Measurements from ENCODE around the gene ARHGEF10L.

ARHGEF10L gene

GRCh38 chr1:17684810-17685209 is 145.3 kb downstream of the ARHGEF10L start:
- no peak for DNase-seq

GRCh38 chr1:17686258-17686657 is 146.8 kb downstream of the ARHGEF10L start:
- DNase-seq = no peak

GRCh38 chr1:17687145-17687544 is 147.6 kb downstream of the ARHGEF10L start:
- DNase-seq = no peak

- DNase-seq = no peak
Observed at GRCh38 chr1:17688217-17688810, 148.8 kb downstream of the ARHGEF10L start.

GRCh38 chr1:17689011-17689410 is 149.5 kb downstream of the ARHGEF10L start:
- no peak for DNase-seq

GRCh38 chr1:17690906-17691634 is 151.6 kb downstream of the ARHGEF10L start:
- DNase-seq = no peak

GRCh38 chr1:17692645-17693044 is 153.1 kb downstream of the ARHGEF10L start:
- DNase-seq = no peak

GRCh38 chr1:17696417-17697301 is 157.2 kb downstream of the ARHGEF10L start:
- no peak for DNase-seq

DNA sequence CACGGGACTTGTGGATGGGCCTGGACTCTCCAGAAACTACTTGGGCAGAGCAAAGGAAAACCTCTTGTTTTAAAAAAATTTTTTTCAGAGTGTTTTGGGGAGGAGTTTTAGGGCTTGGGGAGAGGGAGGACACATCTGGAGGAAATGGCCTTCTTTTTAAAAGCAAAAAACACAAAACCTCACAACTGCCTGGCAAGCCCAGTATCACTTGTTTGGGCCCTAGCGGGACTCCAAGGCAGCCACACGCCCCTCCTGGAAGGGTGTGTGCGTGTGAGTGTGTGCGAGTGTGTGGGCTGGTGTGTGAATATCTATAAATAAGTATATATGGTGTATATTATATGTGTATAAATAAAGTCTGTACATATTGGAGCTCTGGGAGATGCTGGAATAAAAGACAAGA is 158.0 kb downstream of the ARHGEF10L start:
- no peak for DNase-seq

DNA sequence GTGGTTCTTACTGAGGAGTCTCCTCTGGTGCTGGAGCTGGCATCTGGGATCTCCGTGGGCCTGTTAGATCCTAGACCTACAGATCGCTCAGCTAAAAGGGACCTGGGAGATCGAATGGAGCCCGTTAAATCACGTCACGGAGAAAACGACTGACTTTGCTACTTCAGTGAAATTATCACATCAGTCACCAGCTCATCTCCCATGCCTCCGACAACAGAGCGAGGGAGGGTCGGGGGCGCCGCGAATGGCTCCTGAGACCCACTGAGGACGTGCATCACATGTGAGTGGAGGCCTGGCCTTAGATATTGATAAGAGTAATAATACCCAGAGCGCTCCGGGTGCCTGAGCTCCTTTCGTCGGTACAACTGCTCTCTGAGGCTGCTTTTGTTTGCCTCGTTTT is 160.1 kb downstream of the ARHGEF10L start:
- DNase-seq = no peak

DNA sequence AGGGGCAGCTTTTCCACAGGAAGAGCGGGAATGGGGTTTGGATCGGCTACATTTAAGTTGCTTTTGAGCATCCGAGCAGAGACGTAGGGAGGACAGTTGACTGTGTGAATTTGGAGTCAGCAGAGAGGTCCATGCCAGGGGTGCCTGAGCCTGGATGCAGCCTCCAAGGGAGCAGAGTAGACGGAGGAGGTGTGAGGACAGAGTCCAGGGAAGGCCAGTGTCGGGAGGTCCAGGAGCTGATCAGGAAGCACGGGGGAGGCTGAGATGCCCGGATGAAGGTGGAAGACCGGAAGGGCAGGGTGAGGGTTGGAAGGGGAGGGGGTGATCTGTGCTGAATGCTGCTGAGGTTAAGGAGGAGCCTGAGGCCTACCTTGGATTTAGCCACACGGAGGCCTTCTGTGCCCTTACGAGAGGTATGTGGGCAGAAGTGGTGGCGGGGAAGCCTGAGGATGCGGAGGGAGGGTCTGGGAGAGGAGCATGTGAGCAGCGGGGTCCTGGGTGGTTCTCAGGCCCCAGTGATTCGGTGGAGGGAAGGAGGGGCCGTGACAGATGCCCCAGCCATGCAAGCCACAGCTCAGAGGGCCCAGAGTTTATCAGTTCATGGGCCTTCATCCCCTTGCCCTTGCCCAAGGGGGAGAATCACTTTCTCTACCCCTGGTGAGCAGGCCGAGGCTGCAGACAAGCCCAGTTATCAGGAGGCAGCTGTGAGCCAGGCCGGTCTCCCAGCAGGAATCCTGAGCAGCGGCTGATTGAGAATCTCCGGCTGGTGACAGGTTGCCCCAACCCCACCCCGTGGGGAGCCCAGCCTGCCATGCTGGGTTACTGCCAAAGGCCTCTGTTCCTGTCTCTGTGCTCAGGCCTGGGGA is 161.7 kb downstream of the ARHGEF10L start:
- DNase-seq = no peak

GRCh38 chr1:17704176-17704575 is 164.7 kb downstream of the ARHGEF10L start:
- no peak for DNase-seq

GRCh38 chr1:17706445-17706844 is 166.9 kb downstream of the ARHGEF10L start:
- DNase-seq = no peak

- no peak for DNase-seq
Observed at GRCh38 chr1:17709981-17710380, 170.5 kb downstream of the ARHGEF10L start.

DNA sequence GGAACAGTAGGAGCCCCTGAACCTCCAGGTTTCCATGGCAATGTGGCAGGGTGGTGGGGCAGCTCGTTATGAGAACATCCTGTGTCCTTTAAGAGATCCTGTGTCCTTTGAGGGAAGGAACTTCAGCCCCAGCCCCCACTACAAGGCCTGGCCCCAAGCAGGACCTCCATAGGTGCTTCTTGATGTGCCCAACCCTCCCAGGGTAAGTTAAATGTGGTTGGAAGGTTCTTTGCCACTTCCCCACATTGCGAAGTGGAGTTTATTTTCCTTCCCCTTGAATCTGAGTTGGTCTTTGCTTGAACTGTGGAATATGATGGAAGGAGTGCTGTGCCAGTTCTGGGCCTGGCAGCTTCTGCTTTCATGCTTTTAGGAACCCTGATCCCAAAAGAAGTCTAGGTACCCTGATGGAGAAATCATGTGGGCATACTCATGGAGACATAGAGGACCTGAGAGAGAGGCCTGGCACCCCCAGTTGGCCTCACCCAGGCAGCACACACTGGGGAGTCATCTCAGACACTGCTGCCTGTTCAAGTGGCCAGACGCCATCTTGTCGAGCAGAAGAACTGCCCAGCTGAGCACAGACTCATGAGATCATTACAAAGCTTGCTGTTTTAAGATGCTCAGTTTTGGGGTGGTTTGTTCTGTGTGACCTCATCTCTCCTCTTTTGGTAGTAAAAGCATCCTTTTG is 171.5 kb downstream of the ARHGEF10L start:
- no peak for DNase-seq

- no peak for DNase-seq
Observed at GRCh38 chr1:17711577-17711910, 172.0 kb downstream of the ARHGEF10L start.

GRCh38 chr1:17711941-17712340 is 172.4 kb downstream of the ARHGEF10L start:
- DNase-seq = no peak

DNA sequence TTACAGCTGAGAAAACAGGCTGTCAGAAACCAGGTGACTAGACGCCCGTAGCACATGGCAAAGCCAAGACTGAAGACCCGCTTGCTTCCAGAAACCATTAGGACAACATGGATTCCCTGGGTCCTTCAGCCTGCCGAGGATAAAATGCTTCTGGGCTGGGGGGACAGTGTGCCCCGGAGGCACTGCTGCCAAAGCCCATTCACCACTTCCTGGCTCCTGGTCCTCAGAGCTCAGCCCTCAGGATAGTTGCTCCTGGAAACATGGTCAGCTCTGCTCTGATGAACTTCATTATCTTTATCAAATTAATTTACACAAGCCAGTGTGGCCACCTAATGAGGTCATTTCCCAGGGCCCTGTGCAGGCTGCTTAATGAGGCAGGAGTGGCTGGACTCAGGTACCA is 174.5 kb downstream of the ARHGEF10L start:
- DNase-seq = no peak

DNA sequence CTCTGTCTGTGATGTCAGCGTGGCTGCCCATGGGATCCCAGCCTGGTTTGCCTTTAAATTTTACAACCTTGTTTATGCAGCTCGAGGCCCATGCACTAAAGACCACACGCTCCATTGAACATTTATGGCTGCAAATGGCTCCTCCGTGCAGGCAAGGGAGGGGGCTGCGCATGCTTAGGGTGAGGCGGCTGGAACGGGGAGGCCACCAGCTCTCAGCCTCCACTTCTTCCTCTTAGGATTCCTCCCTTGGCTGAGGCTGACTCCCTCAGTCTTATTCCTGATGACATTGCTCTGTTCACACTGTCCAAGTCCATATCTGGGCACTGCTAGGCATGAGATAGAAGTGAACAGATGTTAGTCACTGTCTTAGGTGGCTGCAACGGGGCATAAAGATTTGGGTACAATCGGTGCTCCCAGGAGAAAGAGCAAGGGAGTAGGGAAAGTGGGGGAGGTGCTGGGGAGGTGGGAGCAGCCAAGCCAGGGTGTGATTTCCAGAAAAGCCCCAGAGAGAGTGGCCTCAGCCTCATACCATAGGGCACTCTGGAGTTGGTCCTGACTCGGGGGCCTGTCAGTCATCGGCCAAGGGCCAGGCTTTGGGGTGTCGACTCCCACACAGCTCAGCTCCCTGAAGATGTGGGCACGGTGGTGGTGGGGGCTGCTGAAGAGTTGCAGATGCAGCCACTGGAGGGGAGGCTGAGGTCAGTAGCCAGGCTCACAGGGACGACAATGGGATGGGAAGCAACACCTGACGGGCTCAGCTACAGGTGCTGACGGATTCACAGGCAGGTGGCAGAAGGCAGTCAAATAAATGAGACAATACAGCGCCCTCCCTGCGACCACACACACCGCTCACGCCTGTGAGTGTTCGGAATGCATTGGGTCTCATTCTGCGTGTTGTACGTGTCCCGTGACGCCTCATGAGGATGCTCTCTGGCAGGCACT is 178.4 kb downstream of the ARHGEF10L start:
- DNase-seq = no peak

GRCh38 chr1:17719874-17720273 is 180.4 kb downstream of the ARHGEF10L start:
- DNase-seq = no peak

DNA sequence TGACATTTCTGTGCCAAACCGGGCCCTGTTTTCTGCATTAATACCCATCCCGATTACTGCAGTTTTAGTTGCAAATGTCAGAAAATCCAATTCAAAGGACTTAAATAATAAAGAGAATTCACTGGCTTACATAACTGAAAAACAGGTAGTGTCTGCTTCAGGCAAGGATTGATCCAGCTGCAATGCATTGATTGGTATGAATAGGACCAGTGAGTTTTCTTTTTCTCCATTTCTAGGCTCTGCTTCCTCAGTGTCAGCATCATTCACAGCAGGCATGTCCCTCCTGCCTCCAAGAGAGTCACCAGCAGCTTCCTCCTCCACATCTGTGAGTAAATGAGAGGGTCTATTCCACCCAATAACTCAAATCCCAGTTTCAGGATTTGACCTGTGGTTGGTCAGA is 181.9 kb downstream of the ARHGEF10L start:
- DNase-seq = no peak

Measured in activated CD4-positive, CD25-positive, alpha-beta regulatory T cell treated with anti-CD3 and anti-CD28 coated beads, Interleukin-2, amount 50 U/mL, for 72 hours (primary cell).